ENCODE data around the gene SMPDL3B.
"Not testable (repeated sequence)": the region's sequence is repeated elsewhere in the genome, so short reads cannot be mapped to it uniquely, and the experiment has no call there.

SMPDL3B gene

GRCh38 chr1:27979859-27980201 is 45.0 kb downstream of the SMPDL3B start:
- DNase-seq (ENCODE audit: low read depth): no peak
- no peak overlapping the region for H3K4me3 ChIP-seq (ENCODE audit: low read length)
- TF ChIP-seq CTCF (conservative IDR thresholded peaks at IDR 0.05; ENCODE audit: low read length): no peak

DNA sequence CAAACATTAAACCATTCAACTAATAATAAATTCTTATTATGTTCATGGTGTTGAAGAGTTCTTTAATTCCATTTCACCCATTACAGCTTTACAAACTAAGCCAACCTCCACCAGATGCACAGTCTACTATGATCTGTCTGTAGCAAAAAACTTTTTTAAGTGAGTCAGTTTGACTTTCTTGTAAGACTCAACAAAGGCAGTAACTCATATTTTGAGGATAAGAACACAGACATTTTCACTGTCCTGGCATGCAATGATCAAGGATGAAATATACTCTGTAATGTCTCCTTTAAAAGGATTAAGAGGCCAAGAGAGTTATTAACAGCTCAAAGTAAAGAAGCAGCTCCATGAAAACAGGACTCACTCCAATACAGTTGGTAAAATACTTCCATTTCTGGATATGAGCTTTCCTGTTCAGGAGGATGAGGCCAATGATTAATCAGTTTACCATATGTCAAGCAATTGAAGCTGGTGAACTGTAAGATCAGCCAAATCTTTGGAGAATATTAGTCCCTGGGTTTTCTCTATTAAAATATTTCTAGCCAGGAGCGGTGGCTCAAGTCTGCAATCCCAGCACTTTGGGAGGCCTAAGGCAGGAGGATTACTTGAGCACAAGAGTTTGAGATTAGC is 45.5 kb downstream of the SMPDL3B start:
- no peak overlapping the region for H3K4me3 ChIP-seq (ENCODE audit: low read length)
- no peak for DNase-seq (ENCODE audit: low read depth)
- no peak for TF ChIP-seq CTCF (conservative IDR thresholded peaks at IDR 0.05; ENCODE audit: low read length)

DNA sequence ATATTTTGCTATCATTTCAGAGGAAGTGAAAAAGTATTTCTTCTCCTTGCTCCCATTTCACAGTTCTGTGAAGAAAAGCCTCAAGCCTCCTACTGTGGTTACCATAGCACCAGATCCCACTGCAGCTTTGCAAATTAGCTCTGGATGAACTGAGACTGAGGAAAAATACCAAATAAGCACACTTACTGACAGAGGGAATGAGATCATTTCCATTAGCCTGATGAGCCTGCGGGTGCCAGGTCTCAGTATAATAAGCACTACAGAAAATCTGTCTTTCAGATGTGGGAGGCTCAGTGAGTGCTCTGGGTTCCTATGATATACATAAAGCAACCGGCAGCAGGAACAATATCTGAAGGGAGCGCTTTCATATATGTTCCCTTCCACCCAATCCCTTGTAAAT is 46.3 kb downstream of the SMPDL3B start:
- no peak for DNase-seq (ENCODE audit: low read depth)
- TF ChIP-seq CTCF (conservative IDR thresholded peaks at IDR 0.05; ENCODE audit: low read length): no peak
- no peak overlapping the region for H3K4me3 ChIP-seq (ENCODE audit: low read length)

DNA sequence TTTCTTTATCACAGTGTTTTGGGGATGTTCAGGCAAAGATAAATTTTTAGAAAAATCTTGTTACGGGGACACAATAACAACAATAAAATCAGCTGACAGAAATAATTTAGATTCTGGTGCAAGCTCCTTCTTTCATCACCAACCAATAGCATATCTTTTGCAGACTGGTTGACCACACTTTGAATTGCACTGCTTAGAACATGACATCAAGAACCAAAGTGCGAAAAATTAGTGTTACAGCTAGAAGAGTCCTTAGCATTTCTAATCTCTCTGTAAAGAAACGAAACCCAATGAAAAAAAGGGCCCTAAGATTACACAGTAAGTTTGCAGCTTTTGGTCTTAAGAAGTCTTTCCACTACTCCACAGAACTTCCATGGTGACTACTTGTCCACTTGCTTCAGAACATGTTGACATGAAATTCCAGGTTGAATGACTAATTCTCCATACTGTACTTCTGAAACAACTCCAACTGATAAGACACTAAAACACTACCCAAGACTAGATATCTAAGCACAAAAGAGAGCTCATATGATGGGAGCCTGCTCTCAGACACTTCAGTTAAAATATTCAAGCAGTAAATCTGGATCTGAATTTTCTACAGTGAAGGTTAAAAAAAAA is 56.2 kb downstream of the SMPDL3B start:
- no peak for TF ChIP-seq CTCF (conservative IDR thresholded peaks at IDR 0.05; ENCODE audit: low read length)
- DNase-seq (ENCODE audit: low read depth): no peak
- H3K4me3 ChIP-seq (ENCODE audit: low read length): no peak overlapping the region

- no peak for TF ChIP-seq CTCF (conservative IDR thresholded peaks at IDR 0.05; ENCODE audit: low read length)
- no peak for DNase-seq (ENCODE audit: low read depth)
- H3K4me3 ChIP-seq (ENCODE audit: low read length): no peak overlapping the region
Observed at GRCh38 chr1:27992276-27992675, 57.5 kb downstream of the SMPDL3B start.

- DNase-seq (ENCODE audit: low read depth): no peak
- no peak overlapping the region for H3K4me3 ChIP-seq (ENCODE audit: low read length)
- TF ChIP-seq CTCF (conservative IDR thresholded peaks at IDR 0.05; ENCODE audit: low read length): no peak
Observed at GRCh38 chr1:27993241-27993640, 58.4 kb downstream of the SMPDL3B start.

DNA sequence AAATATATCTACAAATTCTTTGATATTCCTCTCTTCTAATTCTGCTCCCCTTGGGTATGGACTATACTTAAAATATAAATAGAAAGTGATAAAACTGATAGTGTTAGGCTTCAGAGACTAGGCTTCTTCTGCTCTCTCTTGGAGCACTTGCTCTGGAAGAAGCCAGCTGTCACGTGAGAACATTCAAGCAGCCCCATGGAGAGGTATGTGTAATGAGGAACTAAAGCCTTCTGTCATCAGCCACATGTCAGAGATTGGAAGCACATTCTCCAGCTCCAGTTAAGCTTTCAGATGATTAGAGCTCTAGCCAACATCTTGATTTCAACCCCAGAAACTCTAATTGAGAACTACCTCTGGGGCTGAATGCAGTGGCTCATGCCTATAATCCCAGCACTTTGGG is 59.3 kb downstream of the SMPDL3B start:
- peak; percentile 36 for DNase-seq (ENCODE audit: low read depth)
- no peak overlapping the region for H3K4me3 ChIP-seq (ENCODE audit: low read length)
- no peak for TF ChIP-seq CTCF (conservative IDR thresholded peaks at IDR 0.05; ENCODE audit: low read length)

DNA sequence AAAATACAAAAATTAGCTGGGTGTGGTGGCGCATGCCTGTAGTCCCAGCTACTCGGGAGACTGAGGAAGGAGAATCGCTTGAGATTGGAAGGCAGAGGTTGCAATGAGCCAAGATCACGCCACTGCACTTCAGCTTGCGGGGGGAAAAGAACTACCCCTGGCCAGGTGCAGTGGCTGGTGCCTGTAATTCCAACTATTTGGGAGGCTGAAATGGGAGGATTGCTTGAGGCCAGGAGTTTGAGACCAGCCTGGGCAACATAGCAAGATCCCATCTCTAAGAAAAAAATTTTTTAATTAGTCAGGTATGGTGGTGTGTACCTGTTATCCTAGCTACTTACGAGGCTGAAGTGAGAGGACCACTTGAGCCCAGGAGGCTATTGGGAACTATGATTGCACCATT is 59.7 kb downstream of the SMPDL3B start:
- DNase-seq (ENCODE audit: low read depth); H3K4me3 ChIP-seq (ENCODE audit: low read length): not testable (repeated sequence)
